Breast epithelium (tissue), 3 donors: ENCODE results near the gene DACT2.

Experiments used
- POLR2A ChIP-seq: fragments of 450-650 bp; IDR thresholded peaks from one replicate; pipeline ENCODE4 v1.6.1; 2016; ENCODE audit warnings: antibody characterized with exemption, mild to moderate bottlenecking, moderate library complexity
- POLR2AphosphoS5 ChIP-seq, 3 donors: sonication (generic); formaldehyde crosslinking; IDR thresholded peaks; one replicate each; pipeline ENCODE4 v1.6.1; 2017; ENCODE audit warnings: antibody characterized with exemption in 3 of 3
- TF ChIP-seq, protein P1 (sequence below), 3 donors: fragments of 450-650 bp; IDR thresholded peaks; one replicate each; pipeline ENCODE4 v1.5.1; 2016 to 2017; ENCODE audit warnings: antibody characterized with exemption in 3 of 3, mild to moderate bottlenecking in 3 of 3, moderate library complexity in 3 of 3

DNA sequence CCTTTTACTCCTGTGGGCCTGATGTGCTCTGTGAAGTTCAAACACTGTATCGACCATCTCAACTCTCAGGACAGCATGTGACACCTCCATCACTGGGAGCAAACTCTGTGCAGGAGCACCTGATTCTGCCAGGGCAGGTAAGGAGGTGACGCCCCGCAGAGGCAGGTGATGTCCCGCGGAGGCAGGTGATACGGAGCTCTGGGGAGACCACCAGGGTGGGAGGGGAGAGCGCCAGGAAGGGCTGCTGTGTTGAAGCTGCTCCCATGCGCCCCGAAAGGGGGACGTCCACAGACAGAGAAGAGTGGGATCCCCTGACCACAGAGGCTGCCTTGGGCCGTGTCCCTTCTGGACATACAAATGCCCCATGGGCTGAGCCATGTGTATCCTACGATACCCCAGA lies 58.3 kb downstream of the DACT2 start:
- TF ChIP-seq, protein P1, sequence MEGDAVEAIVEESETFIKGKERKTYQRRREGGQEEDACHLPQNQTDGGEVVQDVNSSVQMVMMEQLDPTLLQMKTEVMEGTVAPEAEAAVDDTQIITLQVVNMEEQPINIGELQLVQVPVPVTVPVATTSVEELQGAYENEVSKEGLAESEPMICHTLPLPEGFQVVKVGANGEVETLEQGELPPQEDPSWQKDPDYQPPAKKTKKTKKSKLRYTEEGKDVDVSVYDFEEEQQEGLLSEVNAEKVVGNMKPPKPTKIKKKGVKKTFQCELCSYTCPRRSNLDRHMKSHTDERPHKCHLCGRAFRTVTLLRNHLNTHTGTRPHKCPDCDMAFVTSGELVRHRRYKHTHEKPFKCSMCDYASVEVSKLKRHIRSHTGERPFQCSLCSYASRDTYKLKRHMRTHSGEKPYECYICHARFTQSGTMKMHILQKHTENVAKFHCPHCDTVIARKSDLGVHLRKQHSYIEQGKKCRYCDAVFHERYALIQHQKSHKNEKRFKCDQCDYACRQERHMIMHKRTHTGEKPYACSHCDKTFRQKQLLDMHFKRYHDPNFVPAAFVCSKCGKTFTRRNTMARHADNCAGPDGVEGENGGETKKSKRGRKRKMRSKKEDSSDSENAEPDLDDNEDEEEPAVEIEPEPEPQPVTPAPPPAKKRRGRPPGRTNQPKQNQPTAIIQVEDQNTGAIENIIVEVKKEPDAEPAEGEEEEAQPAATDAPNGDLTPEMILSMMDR (IDR thresholded peaks at IDR 0.05): no peak
- TF ChIP-seq POLR2A: no peak
- no peak for TF ChIP-seq POLR2AphosphoS5 (IDR thresholded peaks at IDR 0.05)
